GM12878 (cell line): Measurements from ENCODE around the gene MORC1. TPM values are rescaled to one million over a fixed set of nuclear protein-coding genes. Genes with fewer than 3 reads are reported as not detected.

Experiments
- ATAC-seq: fragments of 200-7000 bp; cut with Tn5 transposase; 3 replicates; pipeline ENCODE4 v1.9.1; 2020; ENCODE audit warnings: mild to moderate bottlenecking, moderate library complexity
- BruUV-seq: library from RNA; stranded (reverse); fragments of 400-500 nt; replicated peaks from 2 replicates; lab custom pipeline; 2021; lab: Mats Ljungman, UMichigan
- CTCF ChIA-PET: fragments of 300-600 bp; sonication (Branson Sonifier 250); formaldehyde crosslinking; extraction: SDS; loops from one replicate; lab custom pipeline; 2021; ENCODE audit warnings: inconsistent platforms; lab: Yijun Ruan, JAX
- POLR2A ChIA-PET: fragments of 350-600 bp; formaldehyde crosslinking; extraction: SDS; loops from one replicate; lab custom pipeline; 2021; ENCODE audit warnings: inconsistent platforms; lab: Charles Lee
- RAD21 ChIA-PET: fragments of 300-600 bp; sonication (Branson Sonifier 250); formaldehyde crosslinking; loops from one replicate; lab custom pipeline; 2023; ENCODE audit warnings: antibody characterized with exemption; ENCODE audit not compliant: unreplicated experiment; lab: Charles Lee
- SMC1A ChIA-PET: fragments of 300-600 bp; sonication (Branson Sonifier 250); formaldehyde crosslinking; loops from one replicate; lab custom pipeline; 2023; ENCODE audit not compliant: unreplicated experiment, uncharacterized antibody; lab: Charles Lee
- DNase-seq: peaks from one replicate; pipeline ENCODE4 v3.0.0-alpha.2; 2011; ENCODE audit warnings: low read depth, low spot score
- FAIRE-seq: peaks from 3 replicates; lab custom pipeline; 2011; peaks lifted over from hg19 to GRCh38; lab: Jason Lieb, UNC
- H2AFZ ChIP-seq: 2 replicates; pipeline ENCODE4 v1.6.0; 2011; ENCODE audit warnings: low read depth, low read length, control low read depth; ENCODE audit not compliant: control insufficient read depth
- H3K27ac ChIP-seq: 2 replicates; pipeline ENCODE4 v1.5.1; 2011; ENCODE audit warnings: control low read depth; ENCODE audit not compliant: control insufficient read depth, insufficient read depth
- H3K27me3 ChIP-seq, 2 experiments: replicated peaks in 1 of 2; 2 replicates each; pipeline versions ENCODE4 v1.6.0 to v1.6.1; 2011; ENCODE audit warnings: low read length in 1 of 2; ENCODE audit not compliant: control insufficient read depth in 2 of 2, insufficient read depth in 2 of 2
- H3K36me3 ChIP-seq, 2 experiments: 2 replicates each; pipeline ENCODE4 v1.5.1; 2011; ENCODE audit warnings: low read length in 1 of 2; ENCODE audit not compliant: control insufficient read depth in 2 of 2, insufficient read depth in 2 of 2
- H3K4me1 ChIP-seq: 2 replicates; pipeline ENCODE4 v1.6.1; 2011; ENCODE audit warnings: mild to moderate bottlenecking, low read length, moderate library complexity, mixed read lengths; ENCODE audit not compliant: control insufficient read depth, insufficient read depth
- H3K4me2 ChIP-seq: 2 replicates; pipeline ENCODE4 v1.6.0; 2011; ENCODE audit warnings: control low read depth; ENCODE audit not compliant: control insufficient read depth, insufficient read depth
- H3K4me3 ChIP-seq: fragments of 200-600 bp; sonication (generic); 2 replicates; pipeline ENCODE4 v1.5.1; 2016
- H3K79me2 ChIP-seq: 2 replicates; pipeline ENCODE4 v1.6.0; 2011; ENCODE audit warnings: low read length; ENCODE audit not compliant: control insufficient read depth, insufficient read depth
- H3K9ac ChIP-seq: 2 replicates; pipeline ENCODE4 v1.8.0; 2011; ENCODE audit warnings: low read length, control low read depth, mixed read lengths; ENCODE audit not compliant: control insufficient read depth, insufficient read depth
- H3K9me3 ChIP-seq: replicated peaks from 3 replicates; pipeline ENCODE4 v1.5.1; 2011; ENCODE audit warnings: mild to moderate bottlenecking, low read length; ENCODE audit not compliant: control insufficient read depth, insufficient read depth
- H4K20me1 ChIP-seq: 2 replicates; pipeline ENCODE4 v1.6.0; 2011; ENCODE audit not compliant: control insufficient read depth, insufficient read depth
- ATF3 ChIP-seq: IDR thresholded peaks from 2 replicates; pipeline ENCODE4 v1.6.1; 2011; ENCODE audit warnings: low read depth, mild to moderate bottlenecking, low read length, moderate library complexity, borderline replicate concordance; ENCODE audit errors: extremely low read depth
- CTCF ChIP-seq, 3 experiments: IDR thresholded peaks in 2 of 3; conservative IDR thresholded peaks in 1 of 3; 2 replicates each; pipeline ENCODE4 v1.5.1; 2011; ENCODE audit warnings: low read depth in 3 of 3, low read length in 3 of 3, mild to moderate bottlenecking in 3 of 3, control low read depth in 2 of 3, moderate library complexity in 2 of 3, inconsistent platforms in 1 of 3, mixed read lengths in 1 of 3; ENCODE audit not compliant: control insufficient read depth in 2 of 3, insufficient read depth in 1 of 3; ENCODE audit errors: extremely low read depth in 1 of 3
- KLF5 ChIP-seq: fragments of 450-650 bp; IDR thresholded peaks from 2 replicates; pipeline ENCODE4 v1.6.1; 2014; ENCODE audit warnings: mild to moderate bottlenecking; ENCODE audit not compliant: partially characterized antibody
- LARP7 ChIP-seq: fragments of 450-650 bp; IDR thresholded peaks from 2 replicates; pipeline ENCODE4 v1.6.1; 2017; ENCODE audit warnings: mild to moderate bottlenecking
- MEF2B ChIP-seq: fragments of 450-650 bp; IDR thresholded peaks from 2 replicates; pipeline ENCODE4 v1.6.1; 2018; ENCODE audit warnings: mild to moderate bottlenecking, moderate library complexity; ENCODE audit not compliant: partially characterized antibody, poor library complexity, severe bottlenecking
- MYB ChIP-seq: fragments of 150-350 bp; IDR thresholded peaks from 2 replicates; pipeline ENCODE4 v1.6.1; 2014; ENCODE audit warnings: mild to moderate bottlenecking, low read depth, low read length, borderline replicate concordance
- NFIC ChIP-seq: IDR thresholded peaks from 2 replicates; pipeline ENCODE4 v1.6.1; 2012; ENCODE audit warnings: low read depth, mild to moderate bottlenecking, inconsistent platforms, low read length, moderate library complexity
- PML ChIP-seq: IDR thresholded peaks from 2 replicates; pipeline ENCODE4 v1.6.1; 2012; ENCODE audit warnings: low read length, inconsistent platforms
- RAD21 ChIP-seq: IDR thresholded peaks from 2 replicates; pipeline ENCODE4 v1.6.1; 2011; ENCODE audit warnings: mild to moderate bottlenecking, low read depth, low read length, moderate library complexity; ENCODE audit not compliant: insufficient read depth
- RAD51 ChIP-seq: fragments of 450-650 bp; IDR thresholded peaks from 2 replicates; pipeline ENCODE4 v1.6.1; 2016; ENCODE audit warnings: moderate library complexity, mild to moderate bottlenecking, inconsistent platforms
- SMC3 ChIP-seq: IDR thresholded peaks from 2 replicates; pipeline ENCODE4 v1.6.1; 2011; ENCODE audit warnings: low read length, improper control_type of control experiment, borderline replicate concordance
- SPI1 ChIP-seq: IDR thresholded peaks from 2 replicates; pipeline ENCODE4 v1.6.1; 2011; ENCODE audit warnings: low read depth, mild to moderate bottlenecking, low read length, moderate library complexity, borderline replicate concordance; ENCODE audit not compliant: insufficient read depth
- SUZ12 ChIP-seq: fragments of 200-600 bp; sonication (generic); IDR thresholded peaks from one replicate; pipeline ENCODE4 v1.6.1; 2018; ENCODE audit warnings: antibody characterized with exemption, mild to moderate bottlenecking; ENCODE audit not compliant: unreplicated experiment
- TAF1 ChIP-seq: IDR thresholded peaks from 2 replicates; pipeline ENCODE4 v1.6.1; 2011; ENCODE audit warnings: mild to moderate bottlenecking, low read depth, low read length, borderline replicate concordance
- ZNF622 ChIP-seq: fragments of 450-650 bp; IDR thresholded peaks from 2 replicates; pipeline ENCODE4 v1.6.1; 2017; ENCODE audit warnings: mild to moderate bottlenecking, inconsistent platforms
- WGBS: methylation state at CpG from one replicate; pipeline ENCODE4 v1.1.6; 2016; ENCODE audit warnings: low lambda C conversion rate; ENCODE audit not compliant: insufficient replicate concordance, insufficient coverage; ENCODE audit errors: missing lambda C conversion rate; 5-methylcytosine and 5-hydroxymethylcytosine counted together
- in situ Hi-C: fragments of 300-500 bp; cut with MboI; formaldehyde crosslinking; loops from 9 replicates; pipeline ENCODE4 v1.14.3; 2018; ENCODE audit warnings: mixed read lengths
- intact Hi-C: fragments of 100-400 bp; cut with micrococcal nuclease; formaldehyde crosslinking; loops from one replicate; pipeline ENCODE4 v1.14.2; 2022; ENCODE audit not compliant: unreplicated experiment
- polyA plus RNA-seq, 11 experiments: library from polyadenylated mRNA; depleted of rRNA in 4 of 11; unstranded in 6 of 11; stranded (reverse) in 5 of 11; fragments of >200 nt; fragmentation: Nextera tagmentation in 4 of 11; fragmentation: Illumina TruSeq in 1 of 11; extraction: Ambion mirVana in 4 of 11; extraction: Trizol in 1 of 11; gene quantifications; 1 replicate in 1 of 11; 2 replicates in 10 of 11; pipeline versions ENCODE4 v1.2.1 to v1.2.3, GENCODE V29; 2011 to 2016; ENCODE audit warnings: inconsistent platforms in 2 of 11, missing spikeins in 2 of 11, low read depth in 1 of 11
- total RNA-seq, 4 experiments: library from RNA; depleted of rRNA in 3 of 4; stranded (reverse); fragments of >200 nt in 3 of 4; fragmentation: Illumina TruSeq in 1 of 4; extraction: Trizol in 1 of 4; gene quantifications; 2 replicates each; pipeline versions ENCODE4 v1.2.1 to v1.2.3, GENCODE V29; 2013 to 2021

MORC1 gene
- total and polyA plus RNA-seq, 10 of the 15 experiments (the other 5 are each of a cell fraction or from before 2014, with no cell fraction given), result 0.18 TPM; not detected in 9

- in situ Hi-C loops, result loop anchor here (25.0 kb wide), 1 partner anchor 436 kb away; no protein-coding TSS in a partner anchor
- 10% methylated on average over 5 of the region's 5 CpGs for WGBS
- H3K4me1 ChIP-seq, result no peaks in the 10 kb centered on the region
- H3K9ac ChIP-seq, result no peak overlapping the region
- intact Hi-C loops, result no loop called here
- no TSS peak for BruUV-seq
- no peaks in the 10 kb centered on the region for H3K79me2 ChIP-seq
- ATAC-seq (peak; percentile 84), DNase-seq (no peak), FAIRE-seq (no peak)
- no peaks in the 10 kb centered on the region for H4K20me1 ChIP-seq
- ChIA-PET POLR2A (no interaction called here), SMC1A (interaction anchor here (1.1 to 3.9 kb wide), 2 partner anchors 15 to 74 kb away, joined by 5 to 17 read pairs; no protein-coding TSS in a partner anchor), RAD21 (interaction anchor here (1.0 kb wide), 2 partner anchors 17 to 75 kb away, joined by 4 to 6 read pairs; no protein-coding TSS in a partner anchor), CTCF (interaction anchor here (0.6 to 3.8 kb wide), 6 partner anchors 15 to 434 kb away, joined by 3 to 25 read pairs (median 6); no protein-coding TSS in a partner anchor)
- no peak overlapping the region for H3K4me2 ChIP-seq
- TF ChIP-seq ATF3 (no peak), RAD21 (peak; percentile 27; the same call in 1 of the 2 replicates), SMC3 (peak; percentile 22; the same call in 1 of the 2 replicates), CTCF (IDR thresholded peaks at IDR 0.05 in 2 of 3, conservative IDR thresholded peaks at IDR 0.05 in 1 of 3; ENCODE audit: control insufficient read depth in 2 of 3, extremely low read depth in 1 of 3, insufficient read depth in 1 of 3, low read depth in 3 of 3, low read length in 3 of 3) (peak in 2 of 3 experiments; percentile 50 to 56; a peak in 4 of 6 replicates), MYB (no peak), MEF2B (no peak), NFIC (no peak), LARP7 (no peak), PML (no peak), SPI1 (no peak), KLF5 (no peak), SUZ12 (no peak), ZNF622 (no peak), RAD51 (no peak), TAF1 (no peak)
- no peaks in the 10 kb centered on the region for H3K36me3 ChIP-seq
- H3K9me3 ChIP-seq, result no peaks in the 10 kb centered on the region
- H3K27me3 ChIP-seq, result no peaks in the 10 kb centered on the region
- H3K4me3 ChIP-seq, result no peak overlapping the region
- no peak overlapping the region for H2AFZ ChIP-seq
- H3K27ac ChIP-seq, result no peak overlapping the region
These were observed 19.8 kb downstream of the MORC1 start for GRCh38 chr3:109098079-109098644.
